ENCODE measurements around the gene DDR1.
"Not testable (repeated sequence)": the region's sequence is repeated elsewhere in the genome, so short reads cannot be mapped to it uniquely, and the experiment has no call there.

DDR1 gene

GRCh38 chr6:30844118-30844535 lies 40.2 kb upstream of the DDR1 start:
- TF ChIP-seq CTCF (conservative IDR thresholded peaks at IDR 0.05; ENCODE audit: low read depth, low read length), result no peak
- no peak overlapping the region for H3K4me3 ChIP-seq (ENCODE audit: low read depth, low read length)
- DNase-seq (ENCODE audit: low read depth), result peak; percentile 67

GRCh38 chr6:30845183-30845582 lies 39.1 kb upstream of the DDR1 start:
- no peak for DNase-seq (ENCODE audit: low read depth)
- TF ChIP-seq CTCF (conservative IDR thresholded peaks at IDR 0.05; ENCODE audit: low read depth, low read length), result no peak
- H3K4me3 ChIP-seq (ENCODE audit: low read depth, low read length), result no peak overlapping the region

GRCh38 chr6:30847421-30847970 lies 36.8 kb upstream of the DDR1 start:
- H3K4me3 ChIP-seq (ENCODE audit: low read depth, low read length), result no peak overlapping the region
- TF ChIP-seq CTCF (conservative IDR thresholded peaks at IDR 0.05; ENCODE audit: low read depth, low read length), result no peak

GRCh38 chr6:30847971-30848436 lies 36.3 kb upstream of the DDR1 start:
- TF ChIP-seq CTCF (conservative IDR thresholded peaks at IDR 0.05; ENCODE audit: low read depth, low read length), result no peak
- DNase-seq (ENCODE audit: low read depth), result no peak
- H3K4me3 ChIP-seq (ENCODE audit: low read depth, low read length), result no peak overlapping the region

More at GRCh38 chr6:30847421-30847970, 36.8 kb upstream of the DDR1 start:
- no peak for DNase-seq (ENCODE audit: low read depth)

- no peak for TF ChIP-seq CTCF (conservative IDR thresholded peaks at IDR 0.05; ENCODE audit: low read depth, low read length)
Measured at GRCh38 chr6:30849903-30850651, 34.2 kb upstream of the DDR1 start.

GRCh38 chr6:30852459-30852858 lies 31.9 kb upstream of the DDR1 start:
- H3K4me3 ChIP-seq (ENCODE audit: low read depth, low read length); DNase-seq (ENCODE audit: low read depth): not testable (repeated sequence)

More at GRCh38 chr6:30849903-30850651, 34.2 kb upstream of the DDR1 start:
- no peak overlapping the region for H3K4me3 ChIP-seq (ENCODE audit: low read depth, low read length)
- DNase-seq (ENCODE audit: low read depth), result no peak

- no peak for DNase-seq (ENCODE audit: low read depth)
- no peak for TF ChIP-seq CTCF (conservative IDR thresholded peaks at IDR 0.05; ENCODE audit: low read depth, low read length)
Measured at GRCh38 chr6:30854285-30855040, 29.9 kb upstream of the DDR1 start.

More at GRCh38 chr6:30854285-30855040, 29.9 kb upstream of the DDR1 start:
- no peak overlapping the region for H3K4me3 ChIP-seq (ENCODE audit: low read depth, low read length)

Data from choroid plexus epithelial cell (primary cell).